Panc1 (cell line): ENCODE data around the gene ITGA11. TPM values are rescaled to one million over a fixed set of nuclear protein-coding genes. Genes with fewer than 3 reads are reported as not detected.

Experiments
- ATAC-seq: fragments of 200-7000 bp; cut with Tn5 transposase; 2 replicates; pipeline ENCODE4 v1.9.1; 2020; ENCODE audit warnings: mild to moderate bottlenecking, moderate library complexity
- BruUV-seq: library from RNA; stranded (reverse); fragments of 400-500 nt; replicated peaks from 2 replicates; lab custom pipeline; 2021; lab: Mats Ljungman, UMichigan
- CTCF ChIA-PET: fragments of 300-600 bp; sonication (Branson Sonifier 250); formaldehyde crosslinking; loops from one replicate; lab custom pipeline; 2022; ENCODE audit warnings: antibody characterized with exemption; lab: Charles Lee
- POLR2A ChIA-PET: fragments of 300-600 bp; sonication (Branson Sonifier 250); formaldehyde crosslinking; loops from one replicate; lab custom pipeline; 2022; ENCODE audit warnings: antibody characterized with exemption; lab: Charles Lee
- DNase-seq: peaks from one replicate; pipeline ENCODE4 v3.0.0-alpha.2; 2010; ENCODE audit warnings: low read depth, low spot score
- H3K27ac ChIP-seq: 2 replicates; pipeline ENCODE4 v1.5.1; 2011; ENCODE audit warnings: mild to moderate bottlenecking, low read length, inconsistent platforms
- H3K27me3 ChIP-seq: fragments of 200-500 bp; sonication (Bioruptor generic); 2 replicates; pipeline ENCODE4 v1.6.0; 2014; ENCODE audit warnings: low read length, inconsistent platforms; ENCODE audit not compliant: control insufficient read depth, insufficient read depth
- H3K36me3 ChIP-seq: fragments of 200-500 bp; sonication (Bioruptor generic); 2 replicates; pipeline ENCODE4 v1.5.1; 2014; ENCODE audit warnings: inconsistent platforms, mild to moderate bottlenecking, low read length, moderate library complexity; ENCODE audit not compliant: control insufficient read depth, insufficient read depth
- H3K4me1 ChIP-seq: 2 replicates; pipeline ENCODE4 v1.5.1; 2011; ENCODE audit warnings: inconsistent platforms, mild to moderate bottlenecking, low read length, moderate library complexity; ENCODE audit not compliant: control insufficient read depth, insufficient read depth
- H3K4me3 ChIP-seq, 2 experiments: 2 replicates each; pipeline ENCODE4 v1.5.1; 2011 to 2012; ENCODE audit warnings: low read depth in 2 of 2, low read length in 2 of 2, mild to moderate bottlenecking in 2 of 2, inconsistent platforms in 1 of 2, moderate library complexity in 1 of 2
- H3K9me3 ChIP-seq: fragments of 200-500 bp; sonication (Bioruptor generic); 2 replicates; pipeline ENCODE4 v1.5.1; 2014; ENCODE audit warnings: low read depth, mild to moderate bottlenecking, inconsistent platforms, low read length, moderate library complexity; ENCODE audit not compliant: control insufficient read depth, insufficient read depth
- POLR2AphosphoS5 ChIP-seq: IDR thresholded peaks from 2 replicates; pipeline ENCODE4 v1.6.1; 2012; ENCODE audit warnings: mild to moderate bottlenecking, low read depth, low read length, moderate library complexity
- REST ChIP-seq, 2 experiments: IDR thresholded peaks; 2 replicates each; pipeline ENCODE4 v1.6.1; 2011 to 2012; ENCODE audit warnings: low read depth in 2 of 2, control low read depth in 1 of 2, low read length in 1 of 2, mild to moderate bottlenecking in 1 of 2, moderate library complexity in 1 of 2; ENCODE audit not compliant: insufficient read depth in 1 of 2
- SIN3A ChIP-seq: IDR thresholded peaks from 2 replicates; pipeline ENCODE4 v1.6.1; 2012; ENCODE audit warnings: low read depth, mild to moderate bottlenecking, low read length, moderate library complexity, borderline replicate concordance; ENCODE audit not compliant: insufficient read depth
- TCF7L2 ChIP-seq: IDR thresholded peaks from 2 replicates; pipeline ENCODE4 v1.6.1; 2011; ENCODE audit warnings: mild to moderate bottlenecking, low read depth, low read length, inconsistent platforms
- in situ Hi-C: cut with HindIII; loops from 2 replicates; pipeline ENCODE4 v1.10.0; 2016; ENCODE audit warnings: low sequenced_read_pairs, low pct_unique_long_range_greater_than_20kb
- intact Hi-C: fragments of 100-400 bp; cut with micrococcal nuclease; formaldehyde crosslinking; loops from one replicate; pipeline ENCODE4 v1.10.0; 2022; ENCODE audit not compliant: unreplicated experiment
- total RNA-seq: library from RNA; stranded (reverse); gene quantifications from one replicate; pipeline ENCODE4 v1.2.1, GENCODE V29; 2021; ENCODE audit not compliant: unreplicated experiment
- TF ChIP-seq, protein P1 (sequence below): fragments of 450-650 bp; IDR thresholded peaks from 2 replicates; pipeline ENCODE4 v1.5.1; 2017; ENCODE audit warnings: mild to moderate bottlenecking

Gene ITGA11
- total RNA-seq, 1 experiment from 2014 or later: 0.28 TPM

- ATAC-seq: no peak
- no peak overlapping the region for H3K27ac ChIP-seq
- H3K27me3 ChIP-seq: no peaks in the 10 kb centered on the region
- DNase-seq: no peak
- intact Hi-C loops (no loop called here), in situ Hi-C loops (no loop called here)
- no TSS peak for BruUV-seq
- ChIA-PET POLR2A (interaction anchor here (0.6 kb wide), 1 partner anchor 34 kb away, joined by 4 read pairs; no protein-coding TSS in a partner anchor), CTCF (no interaction called here)
- H3K4me3 ChIP-seq: no peak overlapping the region
- H3K9me3 ChIP-seq: no peaks in the 10 kb centered on the region
- H3K36me3 ChIP-seq: peaks cover 6% of the 10 kb centered on the region; the same call in 1 of the 2 replicates
- TF ChIP-seq REST (IDR thresholded peaks at IDR 0.05; ENCODE audit: insufficient read depth in 1 of 2, low read depth in 2 of 2, low read length in 1 of 2) (no peak), SIN3A (no peak)
- peaks cover 24% of the 10 kb centered on the region for H3K4me1 ChIP-seq
Measured at GRCh38 chr15:68275165-68275746, 156.7 kb downstream of the ITGA11 start.

DNA sequence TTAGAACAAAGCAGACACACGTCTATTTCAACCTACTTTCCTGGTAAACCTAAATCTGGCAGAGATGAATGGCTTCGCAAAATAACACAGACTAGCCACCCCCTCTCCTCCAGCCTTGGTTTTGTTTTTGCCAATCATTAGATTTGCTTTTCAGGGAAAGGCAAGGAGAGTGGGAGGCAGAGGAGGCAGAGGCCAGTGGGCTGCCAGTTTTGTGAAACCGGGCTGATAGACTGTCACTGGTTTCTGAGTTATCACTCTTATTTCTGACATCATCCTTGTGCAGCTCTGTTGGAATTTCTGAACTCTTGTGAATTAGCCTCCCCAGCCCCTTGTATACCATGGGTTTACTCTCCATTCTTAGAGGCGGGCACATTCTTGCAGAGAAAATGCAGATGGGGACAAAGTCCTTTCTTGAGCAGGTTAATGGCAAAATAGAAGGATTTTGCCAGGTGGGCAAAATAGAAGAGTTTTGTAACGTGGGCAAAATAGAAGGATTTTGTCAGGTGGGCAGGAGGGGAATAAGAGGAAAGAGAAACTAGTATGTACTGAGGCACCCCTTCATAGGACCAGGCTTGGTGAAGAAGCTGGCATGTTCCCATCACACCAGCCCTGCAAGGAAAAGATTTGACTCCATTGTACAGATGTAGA, 157.6 kb downstream of the ITGA11 start:
- in situ Hi-C loops: no loop called here
- BruUV-seq: no TSS peak
- POLR2A ChIA-PET: no interaction called here

More for the DNA sequence above, 157.6 kb downstream of the ITGA11 start:
- H3K36me3 ChIP-seq: peaks cover 6% of the 10 kb centered on the region; the same call in 1 of the 2 replicates
- CTCF ChIA-PET: no interaction called here
- H3K27me3 ChIP-seq: no peaks in the 10 kb centered on the region
- TF ChIP-seq REST (IDR thresholded peaks at IDR 0.05; ENCODE audit: insufficient read depth in 1 of 2, low read depth in 2 of 2, low read length in 1 of 2): no peak
- TF ChIP-seq, protein P1, sequence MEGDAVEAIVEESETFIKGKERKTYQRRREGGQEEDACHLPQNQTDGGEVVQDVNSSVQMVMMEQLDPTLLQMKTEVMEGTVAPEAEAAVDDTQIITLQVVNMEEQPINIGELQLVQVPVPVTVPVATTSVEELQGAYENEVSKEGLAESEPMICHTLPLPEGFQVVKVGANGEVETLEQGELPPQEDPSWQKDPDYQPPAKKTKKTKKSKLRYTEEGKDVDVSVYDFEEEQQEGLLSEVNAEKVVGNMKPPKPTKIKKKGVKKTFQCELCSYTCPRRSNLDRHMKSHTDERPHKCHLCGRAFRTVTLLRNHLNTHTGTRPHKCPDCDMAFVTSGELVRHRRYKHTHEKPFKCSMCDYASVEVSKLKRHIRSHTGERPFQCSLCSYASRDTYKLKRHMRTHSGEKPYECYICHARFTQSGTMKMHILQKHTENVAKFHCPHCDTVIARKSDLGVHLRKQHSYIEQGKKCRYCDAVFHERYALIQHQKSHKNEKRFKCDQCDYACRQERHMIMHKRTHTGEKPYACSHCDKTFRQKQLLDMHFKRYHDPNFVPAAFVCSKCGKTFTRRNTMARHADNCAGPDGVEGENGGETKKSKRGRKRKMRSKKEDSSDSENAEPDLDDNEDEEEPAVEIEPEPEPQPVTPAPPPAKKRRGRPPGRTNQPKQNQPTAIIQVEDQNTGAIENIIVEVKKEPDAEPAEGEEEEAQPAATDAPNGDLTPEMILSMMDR: no peak
- no peak for TF ChIP-seq TCF7L2
- no peak for TF ChIP-seq SIN3A
- TF ChIP-seq POLR2AphosphoS5: no peak
- no peak overlapping the region for H3K27ac ChIP-seq
- ATAC-seq: no peak
- H3K4me3 ChIP-seq: no peak overlapping the region
- H3K9me3 ChIP-seq: no peaks in the 10 kb centered on the region
- peaks cover 18% of the 10 kb centered on the region for H3K4me1 ChIP-seq
- intact Hi-C loops: no loop called here
- no peak for DNase-seq
